CD14-positive monocyte (primary cell): ENCODE data around the gene ACSS1. TPM values are rescaled to one million over a fixed set of nuclear protein-coding genes. Genes with fewer than 3 reads are reported as not detected.

Experiments used
- DNase-seq, 3 donors: peaks; one replicate each; pipeline ENCODE4 v3.0.0-alpha.2; 2011 to 2022
- H2AFZ ChIP-seq: 2 replicates; pipeline ENCODE4 v1.6.0; 2012; ENCODE audit warnings: mild to moderate bottlenecking, low read depth, low read length, inconsistent platforms; ENCODE audit not compliant: insufficient read depth, poor library complexity, severe bottlenecking
- H3K27ac ChIP-seq, 2 donors: 1 replicate in 1 of 2; 2 replicates in 1 of 2; pipeline ENCODE4 v1.5.1; 2012 to 2013; ENCODE audit warnings: low read length in 2 of 2, control low read depth in 1 of 2, inconsistent platforms in 1 of 2, low read depth in 1 of 2, mild to moderate bottlenecking in 1 of 2
- H3K27me3 ChIP-seq, 2 donors: one replicate each; pipeline versions ENCODE4 v1.6.0 to v1.6.1; 2011 to 2013; ENCODE audit warnings: low read length in 2 of 2; ENCODE audit not compliant: control insufficient read depth in 2 of 2, insufficient read depth in 2 of 2
- H3K36me3 ChIP-seq, 2 donors: replicated peaks in 1 of 2; 1 replicate in 1 of 2; 2 replicates in 1 of 2; pipeline versions ENCODE4 v1.5.1 to v1.6.1; 2012 to 2013; ENCODE audit warnings: low read length in 2 of 2, control low read depth in 1 of 2, inconsistent platforms in 1 of 2, mild to moderate bottlenecking in 1 of 2; ENCODE audit not compliant: insufficient read depth in 2 of 2, control insufficient read depth in 1 of 2
- H3K4me1 ChIP-seq, 2 donors: 1 replicate in 1 of 2; 2 replicates in 1 of 2; pipeline versions ENCODE4 v1.5.1 to v1.6.1; 2012 to 2013; ENCODE audit warnings: low read length in 2 of 2, control low read depth in 1 of 2, inconsistent platforms in 1 of 2, mild to moderate bottlenecking in 1 of 2, moderate library complexity in 1 of 2; ENCODE audit not compliant: insufficient read depth in 2 of 2, control insufficient read depth in 1 of 2
- H3K4me2 ChIP-seq: replicated peaks from 2 replicates; pipeline ENCODE3; 2012; ENCODE audit warnings: low read length, moderate library complexity, mild to moderate bottlenecking; ENCODE audit not compliant: poor library complexity, severe bottlenecking; ENCODE audit errors: extremely low read depth
- H3K4me3 ChIP-seq, 3 experiments: fragments of 200-600 bp in 1 of 3; sonication (generic) in 1 of 3; replicated peaks in 1 of 3; 1 replicate in 2 of 3; 2 replicates in 1 of 3; pipeline ENCODE4 v1.5.1; 2011 to 2013; ENCODE audit warnings: low read length in 3 of 3, mild to moderate bottlenecking in 3 of 3, control low read depth in 2 of 3, low read depth in 2 of 3, inconsistent platforms in 1 of 3, moderate library complexity in 1 of 3
- H3K79me2 ChIP-seq: 2 replicates; pipeline ENCODE4 v1.6.0; 2012; ENCODE audit warnings: mild to moderate bottlenecking, control low read depth, inconsistent platforms, low read length, moderate library complexity; ENCODE audit not compliant: insufficient read depth
- H3K9ac ChIP-seq: 2 replicates; pipeline ENCODE4 v1.6.0; 2017; ENCODE audit warnings: low read length, mild to moderate bottlenecking; ENCODE audit not compliant: insufficient read depth, poor library complexity, severe bottlenecking
- H3K9me3 ChIP-seq, 2 donors: replicated peaks in 1 of 2; 1 replicate in 1 of 2; 2 replicates in 1 of 2; pipeline versions ENCODE4 v1.5.1 to v1.6.1; 2012 to 2013; ENCODE audit warnings: low read length in 2 of 2, control low read depth in 1 of 2; ENCODE audit not compliant: control insufficient read depth in 1 of 2, insufficient read depth in 1 of 2
- H4K20me1 ChIP-seq: 2 replicates; pipeline ENCODE4 v1.6.0; 2012; ENCODE audit warnings: mild to moderate bottlenecking, low read length, control low read depth, moderate library complexity; ENCODE audit not compliant: insufficient read depth
- H3K27ac Mint-ChIP-seq, 7 donors: one replicate each; pipeline ENCODE4 v1.8.0; 2020; ENCODE audit warnings: mild to moderate bottlenecking in 7 of 7, mixed read lengths in 7 of 7, moderate library complexity in 6 of 7, inconsistent platforms in 2 of 7
- H3K27me3 Mint-ChIP-seq, 3 donors: one replicate each; pipeline ENCODE4 v1.8.0; 2021 to 2022; ENCODE audit warnings: low read depth in 3 of 3, mild to moderate bottlenecking in 3 of 3, mixed read lengths in 3 of 3, moderate library complexity in 3 of 3, inconsistent platforms in 1 of 3
- H3K36me3 Mint-ChIP-seq, 2 donors: one replicate each; pipeline ENCODE4 v1.8.0; 2020; ENCODE audit warnings: mixed read lengths in 2 of 2, inconsistent platforms in 1 of 2, mild to moderate bottlenecking in 1 of 2
- H3K4me1 Mint-ChIP-seq: one replicate; pipeline ENCODE4 v1.8.0; 2020; ENCODE audit warnings: mild to moderate bottlenecking, mixed read lengths
- H3K4me3 Mint-ChIP-seq, 2 donors: one replicate each; pipeline ENCODE4 v1.8.0; 2020; ENCODE audit warnings: mild to moderate bottlenecking in 2 of 2, mixed read lengths in 2 of 2, moderate library complexity in 1 of 2
- H3K9me3 Mint-ChIP-seq, 7 donors: one replicate each; pipeline ENCODE4 v1.8.0; 2020 to 2022; ENCODE audit warnings: mixed read lengths in 7 of 7, mild to moderate bottlenecking in 6 of 7, moderate library complexity in 6 of 7, inconsistent platforms in 2 of 7
- WGBS: methylation state at CpG from one replicate; pipeline ENCODE4 v1.1.5; 2013; ENCODE audit warnings: missing lambda C conversion rate; ENCODE audit not compliant: insufficient coverage; 5-methylcytosine and 5-hydroxymethylcytosine counted together
- intact Hi-C, 2 donors: fragments of 100-400 bp; cut with micrococcal nuclease; formaldehyde crosslinking; loops; one replicate each; pipeline versions ENCODE4 v1.15.0 to v1.15.1; 2023
- polyA plus RNA-seq, 3 donors: library from polyadenylated mRNA; depleted of rRNA in 1 of 3; unstranded in 2 of 3; stranded (reverse) in 1 of 3; fragments of 300-500 nt in 2 of 3; fragments of >200 nt in 1 of 3; fragmentation: Illumina TruSeq in 2 of 3; gene quantifications; 1 replicate in 2 of 3; 2 replicates in 1 of 3; pipeline ENCODE4 v1.2.3, GENCODE V29; 2012 to 2021
- TF ChIP-seq, protein P1 (sequence below): fragments of 200-600 bp; IDR thresholded peaks from one replicate; pipeline ENCODE4 v1.8.0; 2022; ENCODE audit warnings: antibody characterized with exemption, mild to moderate bottlenecking

ACSS1 gene
- polyA plus RNA-seq, 3 donors, result 26.6 to 32.0 (median 27.6) TPM

DNA sequence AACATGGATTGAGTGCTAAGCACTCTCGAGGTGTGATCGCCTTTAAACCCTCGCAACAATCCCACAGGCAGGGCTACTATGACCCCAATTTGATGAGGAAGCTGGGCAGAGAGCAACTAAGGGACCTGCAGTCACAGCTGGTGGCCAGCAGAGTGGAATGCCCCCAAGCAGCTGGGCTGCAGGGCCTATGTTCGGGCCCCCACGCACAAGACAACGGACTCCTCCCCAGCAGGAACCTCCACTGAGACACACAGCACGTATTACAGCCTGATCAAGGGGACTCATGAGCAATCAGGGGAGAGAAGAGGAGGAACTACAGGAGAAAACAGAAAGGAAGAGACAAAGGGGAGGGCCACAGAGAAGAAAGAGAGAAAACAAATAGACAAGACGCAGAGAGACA is 87.2 kb downstream of the ACSS1 start:
- H3K4me3 Mint-ChIP-seq, result peak overlapping the region; percentile 50 to 70
- peak overlapping the region in 1 of 3 experiments; percentile 9 for H3K4me3 ChIP-seq

GRCh38 chr20:24970030-24970553 is 87.8 kb downstream of the ACSS1 start:
- Histone ChIP-seq H3K36me3 (peaks cover 74 to 87% of the 10 kb centered on the region in 2 donors), H3K9ac (no peak overlapping the region), H3K4me2 (no peak overlapping the region), H3K79me2 (peaks cover 13% of the 10 kb centered on the region), H4K20me1 (no peaks in the 10 kb centered on the region), H2AFZ (no peak overlapping the region), H3K27ac (peak overlapping the region; percentile 22 to 78), H3K4me3 (no peak overlapping the region), H3K27me3 (no peaks in the 10 kb centered on the region), H3K4me1 (peaks cover 30 to 36% of the 10 kb centered on the region in 2 donors), H3K9me3 (no peaks in the 10 kb centered on the region)
- TF ChIP-seq, protein P1, sequence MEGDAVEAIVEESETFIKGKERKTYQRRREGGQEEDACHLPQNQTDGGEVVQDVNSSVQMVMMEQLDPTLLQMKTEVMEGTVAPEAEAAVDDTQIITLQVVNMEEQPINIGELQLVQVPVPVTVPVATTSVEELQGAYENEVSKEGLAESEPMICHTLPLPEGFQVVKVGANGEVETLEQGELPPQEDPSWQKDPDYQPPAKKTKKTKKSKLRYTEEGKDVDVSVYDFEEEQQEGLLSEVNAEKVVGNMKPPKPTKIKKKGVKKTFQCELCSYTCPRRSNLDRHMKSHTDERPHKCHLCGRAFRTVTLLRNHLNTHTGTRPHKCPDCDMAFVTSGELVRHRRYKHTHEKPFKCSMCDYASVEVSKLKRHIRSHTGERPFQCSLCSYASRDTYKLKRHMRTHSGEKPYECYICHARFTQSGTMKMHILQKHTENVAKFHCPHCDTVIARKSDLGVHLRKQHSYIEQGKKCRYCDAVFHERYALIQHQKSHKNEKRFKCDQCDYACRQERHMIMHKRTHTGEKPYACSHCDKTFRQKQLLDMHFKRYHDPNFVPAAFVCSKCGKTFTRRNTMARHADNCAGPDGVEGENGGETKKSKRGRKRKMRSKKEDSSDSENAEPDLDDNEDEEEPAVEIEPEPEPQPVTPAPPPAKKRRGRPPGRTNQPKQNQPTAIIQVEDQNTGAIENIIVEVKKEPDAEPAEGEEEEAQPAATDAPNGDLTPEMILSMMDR, result no peak
- H3K9me3 Mint-ChIP-seq, result no peaks in the 10 kb centered on the region
- no peak overlapping the region for H3K4me3 Mint-ChIP-seq
- peaks cover 28% of the 10 kb centered on the region for H3K4me1 Mint-ChIP-seq
- H3K36me3 Mint-ChIP-seq, result peaks cover 73 to 83% of the 10 kb centered on the region in 2 donors
- no peak for DNase-seq
- 51% methylated on average over 4 of the region's 5 CpGs for WGBS
- peaks cover 0 to 6% (median 0%) of the 10 kb centered on the region in 3 donors for H3K27me3 Mint-ChIP-seq
- H3K27ac Mint-ChIP-seq, result peak overlapping the region; percentile 44 to 86 (median 77)
- intact Hi-C loops, result no loop called here

More for the DNA sequence above, 87.2 kb downstream of the ACSS1 start:
- Histone ChIP-seq H3K4me2 (peak overlapping the region; percentile 10), H3K27me3 (no peaks in the 10 kb centered on the region), H4K20me1 (no peaks in the 10 kb centered on the region), H3K79me2 (peaks cover 19% of the 10 kb centered on the region), H2AFZ (no peak overlapping the region), H3K4me1 (peaks cover 30 to 36% of the 10 kb centered on the region in 2 donors), H3K27ac (peak overlapping the region; percentile 39 to 78), H3K9me3 (no peaks in the 10 kb centered on the region), H3K9ac (peak overlapping the region; percentile 20), H3K36me3 (peaks cover 69 to 87% of the 10 kb centered on the region in 2 donors)
- peaks cover 72 to 82% of the 10 kb centered on the region in 2 donors for H3K36me3 Mint-ChIP-seq
- H3K9me3 Mint-ChIP-seq, result peaks cover 0 to 2% (median 0%) of the 10 kb centered on the region in 7 donors
- TF ChIP-seq, protein P1, result peak; percentile 19
- H3K4me1 Mint-ChIP-seq, result peaks cover 28% of the 10 kb centered on the region
- intact Hi-C loops, result no loop called here
- peak in 2 of 3 donors; percentile 38 to 63 for DNase-seq
- H3K27ac Mint-ChIP-seq, result peak overlapping the region; percentile 74 to 90 (median 87)
- WGBS, result 74% methylated on average over 3 of the region's 8 CpGs
- H3K27me3 Mint-ChIP-seq, result peaks cover 0 to 3% (median 0%) of the 10 kb centered on the region in 3 donors
